ENCODE measurements around the gene SGTB.
A peak's percentile ranks its signal among the peaks of the same experiment; 100 is the strongest.

The SGTB gene

DNA sequence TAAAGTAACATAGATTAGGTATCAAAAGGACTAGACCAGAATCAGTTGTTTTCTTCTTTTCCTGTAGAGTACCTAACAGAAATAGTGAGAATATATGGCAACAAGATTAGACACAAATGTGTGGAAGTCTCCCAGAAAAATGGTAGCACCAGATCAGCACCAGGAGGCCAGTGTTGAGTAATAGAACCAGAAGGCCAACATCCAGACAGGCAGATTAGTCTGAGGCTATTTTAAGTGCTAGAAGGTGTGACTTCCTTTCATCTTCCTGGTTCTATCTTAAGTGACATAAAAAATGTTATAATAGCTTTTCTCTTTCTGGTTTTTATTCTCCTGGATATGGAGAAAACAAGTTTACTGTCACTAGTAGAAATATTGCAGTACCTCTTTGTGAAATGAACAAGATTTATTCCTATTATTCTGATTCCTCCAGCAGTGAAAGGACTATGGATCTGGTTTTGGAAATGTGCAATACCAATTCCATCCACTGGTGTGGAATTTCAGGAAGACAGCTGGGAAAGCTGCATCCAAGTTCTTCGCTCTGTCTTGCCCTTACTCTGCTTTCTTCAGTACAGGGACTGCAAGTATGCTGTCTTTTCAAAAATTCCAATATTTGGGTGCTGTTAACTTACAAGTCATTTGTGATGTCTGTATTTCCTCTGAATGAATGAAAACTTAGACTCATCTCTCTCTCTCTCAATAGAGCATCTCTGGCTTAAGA lies 57.9 kb downstream of the SGTB start:
- no peak overlapping the region for H3K4me3 ChIP-seq (ENCODE audit: low read depth, low read length)
- peak; percentile 46; the same call in 1 of the 2 replicates for TF ChIP-seq CTCF (IDR thresholded peaks at IDR 0.05; ENCODE audit: low read depth, low read length)

GRCh38 chr5:65654713-65655112 lies 67.2 kb downstream of the SGTB start:
- no peak for TF ChIP-seq CTCF (IDR thresholded peaks at IDR 0.05; ENCODE audit: low read depth, low read length)
- no peak overlapping the region for H3K4me3 ChIP-seq (ENCODE audit: low read depth, low read length)

DNA sequence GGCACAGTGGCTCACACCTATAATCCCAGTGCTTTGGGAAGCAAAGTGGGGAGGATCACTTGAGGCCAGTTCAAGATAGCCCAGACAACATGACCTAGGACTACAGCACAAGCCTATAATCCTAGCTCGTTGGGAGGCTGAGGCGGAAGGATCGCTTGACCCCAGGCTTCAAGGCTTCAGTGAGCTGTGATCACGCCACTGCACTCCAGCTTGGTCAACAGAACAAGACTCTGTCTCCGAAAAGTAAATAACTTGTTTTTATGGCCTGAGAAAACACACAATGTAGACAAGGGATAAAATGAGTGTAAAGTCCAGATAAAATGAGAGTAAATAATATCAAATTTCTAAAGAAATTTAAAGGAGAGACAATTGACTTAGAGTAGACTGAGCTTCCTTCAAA lies 70.8 kb downstream of the SGTB start:
- no peak for TF ChIP-seq CTCF (IDR thresholded peaks at IDR 0.05; ENCODE audit: low read depth, low read length)
- H3K4me3 ChIP-seq (ENCODE audit: low read depth, low read length), result no peak overlapping the region

GRCh38 chr5:65647941-65648340 lies 74.0 kb downstream of the SGTB start:
- TF ChIP-seq CTCF (IDR thresholded peaks at IDR 0.05; ENCODE audit: low read depth, low read length), result no peak

DNA sequence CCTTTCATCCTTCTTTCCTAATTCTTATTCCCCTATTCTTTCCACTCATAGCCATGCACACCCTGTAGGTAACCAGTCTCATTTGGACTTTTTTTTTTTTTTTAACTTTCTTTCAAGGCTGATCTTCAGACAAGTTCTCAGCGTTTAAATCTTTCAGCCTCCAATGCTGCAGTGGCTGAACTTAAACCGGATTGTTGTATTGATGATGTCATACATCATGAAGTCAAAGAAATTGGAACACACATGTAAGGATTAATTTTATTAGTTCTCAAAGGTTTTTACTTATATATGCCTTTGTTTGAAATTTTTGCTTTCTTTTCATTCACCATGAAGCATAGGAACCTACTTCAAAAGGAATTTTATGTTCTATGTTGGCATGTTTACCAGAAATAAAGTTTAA lies 75.0 kb downstream of the SGTB start:
- no peak for TF ChIP-seq CTCF (IDR thresholded peaks at IDR 0.05; ENCODE audit: low read depth, low read length)
- no peak overlapping the region for H3K4me3 ChIP-seq (ENCODE audit: low read depth, low read length)

More at GRCh38 chr5:65647941-65648340, 74.0 kb downstream of the SGTB start:
- H3K4me3 ChIP-seq (ENCODE audit: low read depth, low read length), result no peak overlapping the region

DNA sequence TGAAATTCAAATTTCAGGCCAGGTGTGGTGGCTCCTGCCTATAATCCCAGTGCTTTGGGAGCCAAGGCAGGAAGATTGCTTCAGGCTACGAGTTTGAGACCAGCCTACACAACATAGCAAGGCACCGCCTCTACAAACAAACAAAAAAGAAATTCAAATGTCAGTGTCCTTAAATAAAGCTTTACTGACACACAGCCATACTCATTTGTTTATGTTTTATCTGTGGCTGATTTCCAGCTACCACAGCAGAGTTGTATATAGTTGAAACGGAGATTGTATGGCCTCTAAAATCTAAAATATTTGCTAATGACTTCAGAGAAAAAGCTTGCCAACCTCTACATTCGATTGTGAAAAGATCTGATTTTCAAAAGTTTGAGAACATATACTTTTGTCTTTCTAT lies 81.7 kb downstream of the SGTB start:
- TF ChIP-seq CTCF (IDR thresholded peaks at IDR 0.05; ENCODE audit: low read depth, low read length), result no peak
- no peak overlapping the region for H3K4me3 ChIP-seq (ENCODE audit: low read depth, low read length)

DNA sequence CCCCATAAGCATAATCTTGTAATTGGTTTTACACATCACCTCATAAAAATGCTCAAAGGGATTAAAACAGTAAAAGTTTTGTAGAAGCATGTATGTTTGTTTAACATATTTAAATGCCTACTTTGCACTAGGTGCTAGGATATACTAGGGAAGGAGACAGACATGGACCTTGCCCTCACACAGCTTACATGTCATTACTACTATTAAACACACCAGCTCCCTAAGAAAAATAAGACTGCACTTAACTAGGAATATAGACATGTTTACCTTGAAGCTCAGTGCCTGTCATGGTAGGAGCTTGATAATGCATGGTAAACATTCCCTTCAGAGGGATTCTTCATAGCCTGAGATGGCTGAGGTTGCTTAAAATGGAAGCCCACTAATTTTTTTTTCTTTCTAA lies 90.9 kb downstream of the SGTB start:
- no peak overlapping the region for H3K4me3 ChIP-seq (ENCODE audit: low read depth, low read length)
- TF ChIP-seq CTCF (IDR thresholded peaks at IDR 0.05; ENCODE audit: low read depth, low read length), result no peak
